ENCODE results near the gene PIGU.

GRCh38 chr20:34709044-34709830 is 32.3 kb upstream of the PIGU start:
- TF ChIP-seq CTCF (IDR thresholded peaks at IDR 0.05; ENCODE audit: low read depth, low read length, missing input control) = no peak
- no peak for TF ChIP-seq NR2F2 (IDR thresholded peaks at IDR 0.05)
- TF ChIP-seq MAX (IDR thresholded peaks at IDR 0.05) = no peak
- no peak for TF ChIP-seq EGR1 (IDR thresholded peaks at IDR 0.05; ENCODE audit: low read depth in 2 of 2)
- TF ChIP-seq REST (IDR thresholded peaks at IDR 0.05) = no peak
- TF ChIP-seq JUND (IDR thresholded peaks at IDR 0.05) = no peak
- TF ChIP-seq FOXA1 (IDR thresholded peaks at IDR 0.05) = no peak
- TF ChIP-seq TAF1 (conservative IDR thresholded peaks at IDR 0.05) = no peak
- TF ChIP-seq, protein P1, sequence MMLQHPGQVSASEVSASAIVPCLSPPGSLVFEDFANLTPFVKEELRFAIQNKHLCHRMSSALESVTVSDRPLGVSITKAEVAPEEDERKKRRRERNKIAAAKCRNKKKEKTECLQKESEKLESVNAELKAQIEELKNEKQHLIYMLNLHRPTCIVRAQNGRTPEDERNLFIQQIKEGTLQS (IDR thresholded peaks at IDR 0.05) = no peak
- peak in 1 of 2 donors; percentile 5 for TF ChIP-seq HNF4A (conservative IDR thresholded peaks at IDR 0.05)
- TF ChIP-seq YY1 (IDR thresholded peaks at IDR 0.05) = no peak
